Gastroesophageal sphincter (tissue), 3 donors: ENCODE results near the gene ARHGEF38.

Source experiments
- EP300 ChIP-seq: sonication (generic); formaldehyde crosslinking; IDR thresholded peaks from one replicate; pipeline ENCODE4 v1.6.1; 2017; ENCODE audit warnings: antibody characterized with exemption, mild to moderate bottlenecking
- TF ChIP-seq, protein P1 (sequence below), 4 experiments: fragments of 200-600 bp in 2 of 4; fragments of 450-650 bp in 2 of 4; sonication (generic) in 1 of 4; IDR thresholded peaks; one replicate each; pipeline ENCODE4 v1.5.1; 2017 to 2019; ENCODE audit warnings: antibody characterized with exemption in 4 of 4, mild to moderate bottlenecking in 2 of 4, moderate library complexity in 2 of 4

GRCh38 chr4:105623099-105623498 lies 70.7 kb downstream of the ARHGEF38 start:
- TF ChIP-seq EP300: no peak
- TF ChIP-seq, protein P1, sequence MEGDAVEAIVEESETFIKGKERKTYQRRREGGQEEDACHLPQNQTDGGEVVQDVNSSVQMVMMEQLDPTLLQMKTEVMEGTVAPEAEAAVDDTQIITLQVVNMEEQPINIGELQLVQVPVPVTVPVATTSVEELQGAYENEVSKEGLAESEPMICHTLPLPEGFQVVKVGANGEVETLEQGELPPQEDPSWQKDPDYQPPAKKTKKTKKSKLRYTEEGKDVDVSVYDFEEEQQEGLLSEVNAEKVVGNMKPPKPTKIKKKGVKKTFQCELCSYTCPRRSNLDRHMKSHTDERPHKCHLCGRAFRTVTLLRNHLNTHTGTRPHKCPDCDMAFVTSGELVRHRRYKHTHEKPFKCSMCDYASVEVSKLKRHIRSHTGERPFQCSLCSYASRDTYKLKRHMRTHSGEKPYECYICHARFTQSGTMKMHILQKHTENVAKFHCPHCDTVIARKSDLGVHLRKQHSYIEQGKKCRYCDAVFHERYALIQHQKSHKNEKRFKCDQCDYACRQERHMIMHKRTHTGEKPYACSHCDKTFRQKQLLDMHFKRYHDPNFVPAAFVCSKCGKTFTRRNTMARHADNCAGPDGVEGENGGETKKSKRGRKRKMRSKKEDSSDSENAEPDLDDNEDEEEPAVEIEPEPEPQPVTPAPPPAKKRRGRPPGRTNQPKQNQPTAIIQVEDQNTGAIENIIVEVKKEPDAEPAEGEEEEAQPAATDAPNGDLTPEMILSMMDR (IDR thresholded peaks at IDR 0.05): no peak
